Progenitor cell of endocrine pancreas (in vitro differentiated cells): ENCODE data around the gene CHRM2. TPM values are rescaled to one million over a fixed set of nuclear protein-coding genes. Genes with fewer than 3 reads are reported as not detected.

Source experiments
- DNase-seq: peaks from one replicate; pipeline ENCODE4 v3.0.0; 2021; ENCODE audit warnings: low spot score; ENCODE audit not compliant: unreplicated experiment
- H3K27ac Mint-ChIP-seq: 2 replicates; pipeline ENCODE4 v1.8.0; 2021; ENCODE audit warnings: mild to moderate bottlenecking, moderate library complexity, mixed read lengths
- H3K27me3 Mint-ChIP-seq: 2 replicates; pipeline ENCODE4 v1.8.0; 2021; ENCODE audit warnings: mixed read lengths
- H3K36me3 Mint-ChIP-seq: 2 replicates; pipeline ENCODE4 v1.8.0; 2022; ENCODE audit warnings: mixed read lengths; ENCODE audit not compliant: insufficient read depth
- H3K4me1 Mint-ChIP-seq: 2 replicates; pipeline ENCODE4 v1.8.0; 2021; ENCODE audit warnings: low read depth, mixed read lengths
- H3K4me3 Mint-ChIP-seq: 2 replicates; pipeline ENCODE4 v1.8.0; 2021; ENCODE audit warnings: low read depth, mild to moderate bottlenecking, moderate library complexity, mixed read lengths
- H3K9me3 Mint-ChIP-seq: 2 replicates; pipeline ENCODE4 v1.8.0; 2021; ENCODE audit warnings: low read depth, mixed read lengths
- total RNA-seq: library from RNA; stranded (reverse); gene quantifications from 2 replicates; pipeline ENCODE4 v1.2.1, GENCODE V29; 2021
- TF ChIP-seq, protein P1 (sequence below): fragments of 200-600 bp; sonication (generic); IDR thresholded peaks from one replicate; pipeline ENCODE4 v1.5.0; 2021; ENCODE audit warnings: antibody characterized with exemption, mild to moderate bottlenecking; ENCODE audit not compliant: unreplicated experiment

Gene CHRM2
- total RNA-seq, 1 donor from 2014 or later: not detected

DNA sequence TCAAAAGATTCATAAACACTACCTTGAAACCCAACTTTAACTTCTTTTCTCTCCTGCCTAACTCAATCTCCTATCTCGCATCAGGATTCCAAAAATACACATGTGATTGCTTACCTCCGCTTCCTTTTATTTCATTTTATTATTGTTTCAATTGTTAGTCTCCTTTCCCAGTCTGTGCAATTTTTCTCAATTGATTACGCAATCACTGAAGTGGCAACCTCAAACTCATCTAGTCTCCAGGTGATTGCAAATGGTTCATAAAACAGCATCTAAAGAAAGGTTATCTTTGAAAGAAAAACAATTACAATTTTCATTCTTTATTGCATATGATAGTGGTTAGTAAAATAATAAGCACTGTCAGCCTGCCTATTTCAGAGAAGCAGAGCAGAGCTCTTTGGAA is 45.6 kb downstream of the CHRM2 start:
- TF ChIP-seq, protein P1, sequence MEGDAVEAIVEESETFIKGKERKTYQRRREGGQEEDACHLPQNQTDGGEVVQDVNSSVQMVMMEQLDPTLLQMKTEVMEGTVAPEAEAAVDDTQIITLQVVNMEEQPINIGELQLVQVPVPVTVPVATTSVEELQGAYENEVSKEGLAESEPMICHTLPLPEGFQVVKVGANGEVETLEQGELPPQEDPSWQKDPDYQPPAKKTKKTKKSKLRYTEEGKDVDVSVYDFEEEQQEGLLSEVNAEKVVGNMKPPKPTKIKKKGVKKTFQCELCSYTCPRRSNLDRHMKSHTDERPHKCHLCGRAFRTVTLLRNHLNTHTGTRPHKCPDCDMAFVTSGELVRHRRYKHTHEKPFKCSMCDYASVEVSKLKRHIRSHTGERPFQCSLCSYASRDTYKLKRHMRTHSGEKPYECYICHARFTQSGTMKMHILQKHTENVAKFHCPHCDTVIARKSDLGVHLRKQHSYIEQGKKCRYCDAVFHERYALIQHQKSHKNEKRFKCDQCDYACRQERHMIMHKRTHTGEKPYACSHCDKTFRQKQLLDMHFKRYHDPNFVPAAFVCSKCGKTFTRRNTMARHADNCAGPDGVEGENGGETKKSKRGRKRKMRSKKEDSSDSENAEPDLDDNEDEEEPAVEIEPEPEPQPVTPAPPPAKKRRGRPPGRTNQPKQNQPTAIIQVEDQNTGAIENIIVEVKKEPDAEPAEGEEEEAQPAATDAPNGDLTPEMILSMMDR: no peak
- Mint-ChIP-seq H3K27ac (no peak overlapping the region), H3K4me1 (no peaks in the 10 kb centered on the region), H3K36me3 (no peaks in the 10 kb centered on the region), H3K4me3 (no peak overlapping the region), H3K9me3 (no peaks in the 10 kb centered on the region), H3K27me3 (no peaks in the 10 kb centered on the region)
- no peak for DNase-seq

DNA sequence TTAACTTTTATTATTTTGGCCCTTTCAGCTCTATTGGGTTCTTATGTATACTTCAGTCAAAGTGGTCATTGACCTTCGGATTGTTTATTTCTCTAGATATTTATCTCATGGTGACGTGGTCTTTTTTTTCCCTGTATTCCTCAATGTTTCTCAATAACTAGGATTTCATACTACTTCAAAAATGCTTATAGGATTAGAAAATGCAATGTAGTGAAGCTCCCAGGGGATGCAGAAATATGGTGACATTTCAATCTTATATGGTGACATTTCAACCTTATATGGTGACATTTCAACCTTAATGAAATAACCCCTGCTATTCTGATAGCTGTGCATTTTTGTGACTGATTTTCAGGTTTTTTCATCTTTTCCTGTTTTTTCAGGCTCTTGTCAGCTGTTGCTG is 51.4 kb downstream of the CHRM2 start:
- Mint-ChIP-seq H3K9me3 (no peaks in the 10 kb centered on the region), H3K36me3 (no peaks in the 10 kb centered on the region), H3K27me3 (no peaks in the 10 kb centered on the region), H3K27ac (no peak overlapping the region), H3K4me3 (no peak overlapping the region), H3K4me1 (no peaks in the 10 kb centered on the region)
- TF ChIP-seq, protein P1: no peak
- no peak for DNase-seq

DNA sequence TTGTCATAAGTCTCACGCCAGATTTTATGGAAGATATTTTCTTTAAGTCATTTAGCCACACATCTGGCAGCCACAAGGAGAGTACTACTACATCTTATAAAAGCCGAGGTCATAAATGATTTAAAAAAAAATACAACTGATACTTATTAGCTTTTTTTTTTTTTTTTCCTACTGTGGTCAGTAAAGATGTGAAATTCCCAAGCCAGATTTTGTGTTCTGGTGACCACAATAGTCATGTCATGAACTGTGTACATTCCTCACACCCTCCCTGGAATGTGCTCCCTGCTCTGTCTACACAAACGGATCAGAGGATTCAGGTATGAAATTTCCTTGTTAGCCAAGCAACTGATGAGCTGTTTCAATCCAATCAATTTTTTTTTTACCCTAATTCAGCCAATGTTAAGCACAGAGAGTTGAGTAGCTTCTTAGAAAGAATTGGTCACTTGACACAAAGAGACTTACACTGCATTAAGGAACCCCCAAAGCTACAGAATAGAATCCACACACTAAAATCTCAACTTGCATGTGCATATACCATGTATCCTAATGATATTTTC is 54.7 kb downstream of the CHRM2 start:
- H3K36me3 Mint-ChIP-seq: no peaks in the 10 kb centered on the region
- no peak overlapping the region for H3K4me3 Mint-ChIP-seq
- H3K4me1 Mint-ChIP-seq: no peaks in the 10 kb centered on the region
- H3K27me3 Mint-ChIP-seq: no peaks in the 10 kb centered on the region
- TF ChIP-seq, protein P1: no peak
- no peak for DNase-seq
- H3K9me3 Mint-ChIP-seq: no peaks in the 10 kb centered on the region
- H3K27ac Mint-ChIP-seq: no peak overlapping the region

- H3K4me1 Mint-ChIP-seq: no peaks in the 10 kb centered on the region
- H3K4me3 Mint-ChIP-seq: no peak overlapping the region
- no peaks in the 10 kb centered on the region for H3K36me3 Mint-ChIP-seq
- H3K9me3 Mint-ChIP-seq: no peaks in the 10 kb centered on the region
- no peak for DNase-seq
- no peak overlapping the region for H3K27ac Mint-ChIP-seq
- H3K27me3 Mint-ChIP-seq: no peaks in the 10 kb centered on the region
- TF ChIP-seq, protein P1: no peak
These were observed 56.6 kb downstream of the CHRM2 start for GRCh38 chr7:136925044-136925443.

GRCh38 chr7:136925556-136925955 is 57.1 kb downstream of the CHRM2 start:
- TF ChIP-seq, protein P1: no peak
- Mint-ChIP-seq H3K4me1 (no peaks in the 10 kb centered on the region), H3K4me3 (no peak overlapping the region), H3K36me3 (no peaks in the 10 kb centered on the region), H3K27ac (no peak overlapping the region), H3K27me3 (no peaks in the 10 kb centered on the region), H3K9me3 (no peaks in the 10 kb centered on the region)
- DNase-seq: no peak
